MM.1S (cell line): ENCODE results near the gene WDR83.

Experiments used
- DNase-seq: peaks from one replicate; pipeline ENCODE4 v3.0.0-alpha.2; 2015
- H2AFZ ChIP-seq: fragments of 300-600 bp; sonication (generic); 2 replicates; pipeline ENCODE4 v1.6.0; 2016; ENCODE audit warnings: antibody characterized with exemption, low read length
- H3F3A ChIP-seq: fragments of 300-600 bp; sonication (generic); 2 replicates; pipeline ENCODE4 v1.6.1; 2016; ENCODE audit warnings: mild to moderate bottlenecking, antibody characterized with exemption, low read length, moderate library complexity, mixed read lengths; ENCODE audit not compliant: insufficient read depth
- H3K27ac ChIP-seq: fragments of 300-600 bp; sonication (generic); 2 replicates; pipeline ENCODE4 v1.5.1; 2016; ENCODE audit warnings: mild to moderate bottlenecking, low read length
- H3K27me3 ChIP-seq: fragments of 300-600 bp; sonication (generic); replicated peaks from 2 replicates; pipeline ENCODE4 v1.6.0; 2016; ENCODE audit warnings: low read length; ENCODE audit not compliant: insufficient read depth
- H3K36me3 ChIP-seq: fragments of 300-600 bp; sonication (generic); replicated peaks from 2 replicates; pipeline ENCODE4 v1.6.1; 2016; ENCODE audit warnings: mild to moderate bottlenecking, low read length, mixed read lengths; ENCODE audit not compliant: insufficient read depth
- H3K4me1 ChIP-seq: fragments of 300-600 bp; sonication (generic); 2 replicates; pipeline ENCODE4 v1.6.1; 2016; ENCODE audit warnings: low read length, mixed read lengths
- H3K4me2 ChIP-seq: fragments of 300-600 bp; sonication (generic); 2 replicates; pipeline ENCODE4 v1.6.0; 2016; ENCODE audit warnings: low read depth, low read length
- H3K4me3 ChIP-seq: fragments of 300-600 bp; sonication (generic); 2 replicates; pipeline ENCODE4 v1.5.1; 2016; ENCODE audit warnings: low read length, mixed read lengths
- H3K79me2 ChIP-seq: fragments of 300-600 bp; sonication (generic); 2 replicates; pipeline ENCODE4 v1.6.1; 2016; ENCODE audit warnings: mixed run types, low read length, mixed read lengths
- H3K9ac ChIP-seq: fragments of 300-600 bp; sonication (generic); 2 replicates; pipeline ENCODE4 v1.6.1; 2016; ENCODE audit warnings: low read length, mixed read lengths
- H3K9me2 ChIP-seq: fragments of 300-600 bp; sonication (generic); replicated peaks from 2 replicates; pipeline ENCODE4 v1.6.1; 2016; ENCODE audit warnings: mild to moderate bottlenecking, low read length, mixed read lengths; ENCODE audit not compliant: insufficient read depth
- H3K9me3 ChIP-seq: fragments of 300-600 bp; sonication (generic); replicated peaks from 2 replicates; pipeline ENCODE4 v1.6.1; 2016; ENCODE audit warnings: mild to moderate bottlenecking, low read length, mixed read lengths; ENCODE audit not compliant: insufficient read depth
- H4K20me1 ChIP-seq: fragments of 300-600 bp; sonication (generic); 2 replicates; pipeline ENCODE4 v1.6.1; 2016; ENCODE audit warnings: mild to moderate bottlenecking, low read length, moderate library complexity, mixed read lengths; ENCODE audit not compliant: insufficient read depth
- EZH2 ChIP-seq: fragments of 300-600 bp; sonication (generic); optimal IDR thresholded peaks from 2 replicates; pipeline ENCODE3; 2017; ENCODE audit warnings: low read depth, mild to moderate bottlenecking, antibody characterized with exemption, low read length, mixed read lengths
- EZH2phosphoT487 ChIP-seq: fragments of 300-600 bp; sonication (generic); IDR thresholded peaks from 2 replicates; pipeline ENCODE4 v1.6.1; 2018; ENCODE audit warnings: antibody characterized with exemption, low read length
- TF ChIP-seq, protein P1 (sequence below): fragments of 300-600 bp; sonication (generic); IDR thresholded peaks from 2 replicates; pipeline ENCODE4 v1.5.1; 2016; ENCODE audit warnings: antibody characterized with exemption, low read length, mixed read lengths

Gene WDR83

DNA sequence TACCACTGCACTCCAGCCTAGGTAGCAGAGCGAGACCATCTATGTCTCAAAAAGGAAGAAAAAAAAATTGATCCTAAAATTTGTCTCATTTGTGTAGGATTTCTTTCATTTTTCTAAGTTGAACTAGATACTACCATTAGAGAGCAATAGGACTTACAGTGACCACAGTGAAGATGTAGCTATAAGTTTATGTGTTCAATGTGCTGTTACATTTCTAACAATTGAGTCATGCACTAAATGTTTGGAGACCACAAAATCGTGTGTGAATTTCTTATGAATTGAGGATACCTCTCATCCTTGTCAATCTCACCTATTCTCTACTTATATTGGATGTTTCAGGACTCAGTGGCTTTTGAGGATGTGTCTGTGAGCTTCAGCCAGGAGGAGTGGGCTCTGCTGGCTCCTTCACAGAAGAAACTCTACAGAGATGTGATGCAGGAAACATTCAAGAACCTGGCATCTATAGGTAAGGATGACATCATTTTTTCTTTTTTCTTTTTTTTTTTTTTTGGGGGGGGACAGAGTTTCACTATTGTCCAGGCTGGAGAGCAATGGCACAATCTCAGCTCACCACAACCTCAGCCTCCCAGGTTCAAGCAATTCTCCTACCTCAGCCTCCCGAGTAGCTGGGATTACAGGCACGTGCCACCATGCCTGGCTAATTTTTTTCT, 43.1 kb upstream of the WDR83 start:
- H4K20me1 ChIP-seq = no peaks in the 10 kb centered on the region
- no peak for DNase-seq
- H3F3A ChIP-seq = peaks cover 3% of the 10 kb centered on the region; the same call in 1 of the 2 replicates
- peaks cover 52% of the 10 kb centered on the region for H3K79me2 ChIP-seq
- no peak overlapping the region for H3K4me3 ChIP-seq
- H3K9me2 ChIP-seq = no peaks in the 10 kb centered on the region
- no peaks in the 10 kb centered on the region for H3K9me3 ChIP-seq
- H3K27me3 ChIP-seq = no peaks in the 10 kb centered on the region
- H3K4me2 ChIP-seq = no peak overlapping the region
- no peak overlapping the region for H2AFZ ChIP-seq
- H3K36me3 ChIP-seq = peaks cover 30% of the 10 kb centered on the region
- H3K9ac ChIP-seq = no peak overlapping the region
- H3K4me1 ChIP-seq = no peaks in the 10 kb centered on the region
- TF ChIP-seq EZH2 (no peak), EZH2phosphoT487 (no peak)
- TF ChIP-seq, protein P1, sequence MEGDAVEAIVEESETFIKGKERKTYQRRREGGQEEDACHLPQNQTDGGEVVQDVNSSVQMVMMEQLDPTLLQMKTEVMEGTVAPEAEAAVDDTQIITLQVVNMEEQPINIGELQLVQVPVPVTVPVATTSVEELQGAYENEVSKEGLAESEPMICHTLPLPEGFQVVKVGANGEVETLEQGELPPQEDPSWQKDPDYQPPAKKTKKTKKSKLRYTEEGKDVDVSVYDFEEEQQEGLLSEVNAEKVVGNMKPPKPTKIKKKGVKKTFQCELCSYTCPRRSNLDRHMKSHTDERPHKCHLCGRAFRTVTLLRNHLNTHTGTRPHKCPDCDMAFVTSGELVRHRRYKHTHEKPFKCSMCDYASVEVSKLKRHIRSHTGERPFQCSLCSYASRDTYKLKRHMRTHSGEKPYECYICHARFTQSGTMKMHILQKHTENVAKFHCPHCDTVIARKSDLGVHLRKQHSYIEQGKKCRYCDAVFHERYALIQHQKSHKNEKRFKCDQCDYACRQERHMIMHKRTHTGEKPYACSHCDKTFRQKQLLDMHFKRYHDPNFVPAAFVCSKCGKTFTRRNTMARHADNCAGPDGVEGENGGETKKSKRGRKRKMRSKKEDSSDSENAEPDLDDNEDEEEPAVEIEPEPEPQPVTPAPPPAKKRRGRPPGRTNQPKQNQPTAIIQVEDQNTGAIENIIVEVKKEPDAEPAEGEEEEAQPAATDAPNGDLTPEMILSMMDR = no peak
- no peak overlapping the region for H3K27ac ChIP-seq

DNA sequence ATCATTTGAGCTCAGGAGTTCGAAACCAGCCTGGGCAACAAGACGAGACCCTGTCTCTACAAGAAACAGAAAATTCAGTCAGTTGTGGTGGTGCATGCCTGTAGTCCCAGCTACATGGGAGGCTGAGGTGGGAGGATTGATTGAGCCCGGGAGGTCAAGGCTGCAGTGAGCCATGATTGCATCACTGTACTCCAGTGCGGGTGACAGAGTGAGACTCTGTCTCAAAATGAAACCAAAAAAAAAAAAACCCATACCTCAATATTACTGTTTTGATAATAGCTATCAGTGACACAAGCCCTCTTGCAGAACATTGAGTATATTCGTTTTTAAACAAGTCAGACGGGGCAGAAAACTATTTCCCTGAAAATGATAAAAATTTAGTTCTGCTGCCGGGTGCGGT, 39.6 kb upstream of the WDR83 start:
- no peak overlapping the region for H3K4me2 ChIP-seq
- no peak overlapping the region for H3K4me3 ChIP-seq

DNA sequence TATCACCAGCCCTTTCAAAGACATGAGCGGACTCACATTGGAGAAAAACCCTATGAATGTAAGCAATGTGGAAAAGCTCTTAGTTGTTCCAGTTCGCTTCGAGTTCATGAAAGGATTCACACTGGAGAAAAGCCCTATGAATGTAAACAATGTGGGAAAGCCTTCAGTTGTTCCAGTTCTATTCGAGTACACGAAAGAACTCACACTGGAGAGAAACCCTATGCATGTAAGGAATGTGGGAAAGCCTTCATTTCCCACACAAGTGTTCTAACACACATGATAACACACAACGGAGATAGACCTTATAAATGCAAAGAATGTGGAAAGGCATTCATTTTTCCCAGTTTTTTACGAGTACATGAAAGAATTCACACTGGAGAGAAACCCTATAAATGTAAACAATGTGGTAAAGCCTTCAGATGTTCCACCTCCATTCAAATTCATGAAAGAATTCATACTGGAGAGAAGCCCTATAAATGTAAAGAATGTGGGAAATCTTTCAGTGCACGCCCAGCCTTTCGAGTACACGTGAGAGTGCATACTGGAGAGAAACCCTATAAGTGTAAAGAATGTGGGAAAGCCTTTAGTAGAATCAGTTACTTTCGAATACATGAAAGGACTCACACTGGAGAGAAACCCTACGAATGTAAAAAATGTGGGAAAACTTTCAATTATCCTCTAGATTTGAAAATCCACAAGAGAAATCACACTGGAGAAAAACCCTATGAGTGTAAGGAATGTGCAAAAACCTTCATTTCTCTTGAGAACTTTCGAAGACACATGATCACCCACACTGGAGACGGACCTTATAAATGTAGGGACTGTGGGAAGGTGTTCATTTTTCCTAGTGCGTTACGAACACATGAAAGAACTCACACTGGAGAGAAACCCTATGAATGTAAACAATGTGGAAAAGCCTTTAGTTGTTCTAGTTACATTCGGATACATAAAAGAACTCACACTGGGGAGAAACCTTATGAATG, 38.3 kb upstream of the WDR83 start:
- H2AFZ ChIP-seq = no peak overlapping the region
- H3K79me2 ChIP-seq = peaks cover 22% of the 10 kb centered on the region
- DNase-seq = no peak
- no peaks in the 10 kb centered on the region for H3K27me3 ChIP-seq
- H3K36me3 ChIP-seq = peaks cover 34% of the 10 kb centered on the region
- H3K27ac ChIP-seq = no peak overlapping the region
- H3K4me3 ChIP-seq = no peak overlapping the region
- no peaks in the 10 kb centered on the region for H4K20me1 ChIP-seq
- H3K4me1 ChIP-seq = no peaks in the 10 kb centered on the region
- H3K9me2 ChIP-seq = no peaks in the 10 kb centered on the region
- H3K9ac ChIP-seq = no peak overlapping the region
- no peak overlapping the region for H3K4me2 ChIP-seq
- no peaks in the 10 kb centered on the region for H3K9me3 ChIP-seq
- TF ChIP-seq EZH2 (no peak), EZH2phosphoT487 (no peak)
- TF ChIP-seq, protein P1 = no peak
- peaks cover 3% of the 10 kb centered on the region; the same call in 1 of the 2 replicates for H3F3A ChIP-seq

More for the DNA sequence above, 39.6 kb upstream of the WDR83 start:
- no peak overlapping the region for H3K9ac ChIP-seq
- no peaks in the 10 kb centered on the region for H4K20me1 ChIP-seq
- H3K9me2 ChIP-seq = no peaks in the 10 kb centered on the region
- no peaks in the 10 kb centered on the region for H3K9me3 ChIP-seq
- no peaks in the 10 kb centered on the region for H3K27me3 ChIP-seq
- TF ChIP-seq EZH2phosphoT487 (no peak), EZH2 (no peak)
- TF ChIP-seq, protein P1 = no peak
- H3K36me3 ChIP-seq = peaks cover 34% of the 10 kb centered on the region
- no peak for DNase-seq
- no peak overlapping the region for H3K27ac ChIP-seq
- H2AFZ ChIP-seq = no peak overlapping the region
- no peaks in the 10 kb centered on the region for H3K4me1 ChIP-seq
- H3F3A ChIP-seq = peaks cover 3% of the 10 kb centered on the region; the same call in 1 of the 2 replicates
- peaks cover 33% of the 10 kb centered on the region for H3K79me2 ChIP-seq
